Measurements from ENCODE around the gene HS3ST4. TPM values are rescaled to one million over a fixed set of nuclear protein-coding genes. Genes with fewer than 3 reads are reported as not detected.

Gene HS3ST4
- total RNA-seq, 1 donor from 2014 or later = not detected

DNA sequence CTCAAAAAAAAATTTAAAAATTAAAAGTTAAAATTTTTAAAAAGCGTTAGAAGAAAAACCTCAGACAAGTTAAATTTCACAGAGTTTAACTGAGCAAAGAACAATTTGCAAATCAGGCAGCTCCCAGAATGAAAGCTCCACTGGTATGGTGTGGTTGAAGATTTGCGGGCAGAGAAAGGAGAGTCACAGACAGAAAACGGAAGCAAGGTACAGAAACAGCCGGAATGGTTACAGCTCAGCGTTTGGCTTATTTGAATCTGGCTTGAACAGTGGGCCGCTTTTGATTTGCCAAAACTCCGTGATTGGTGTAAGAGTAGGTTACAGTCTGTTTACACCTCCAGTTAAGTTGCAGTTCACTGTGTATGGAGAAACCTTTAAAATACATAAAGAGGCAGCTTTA, 297.1 kb downstream of the HS3ST4 start:
- Histone ChIP-seq H3K36me3 (ENCODE audit: control insufficient read depth, insufficient read depth, low read length) (no peaks in the 10 kb centered on the region), H3K27me3 (ENCODE audit: control insufficient read depth, insufficient read depth, low read length) (no peaks in the 10 kb centered on the region), H3K4me3 (ENCODE audit: low read depth, low read length) (no peak overlapping the region)
- DNase-seq (ENCODE audit: low read depth) (no peak), FAIRE-seq (no peak)
- TF ChIP-seq, protein P1, sequence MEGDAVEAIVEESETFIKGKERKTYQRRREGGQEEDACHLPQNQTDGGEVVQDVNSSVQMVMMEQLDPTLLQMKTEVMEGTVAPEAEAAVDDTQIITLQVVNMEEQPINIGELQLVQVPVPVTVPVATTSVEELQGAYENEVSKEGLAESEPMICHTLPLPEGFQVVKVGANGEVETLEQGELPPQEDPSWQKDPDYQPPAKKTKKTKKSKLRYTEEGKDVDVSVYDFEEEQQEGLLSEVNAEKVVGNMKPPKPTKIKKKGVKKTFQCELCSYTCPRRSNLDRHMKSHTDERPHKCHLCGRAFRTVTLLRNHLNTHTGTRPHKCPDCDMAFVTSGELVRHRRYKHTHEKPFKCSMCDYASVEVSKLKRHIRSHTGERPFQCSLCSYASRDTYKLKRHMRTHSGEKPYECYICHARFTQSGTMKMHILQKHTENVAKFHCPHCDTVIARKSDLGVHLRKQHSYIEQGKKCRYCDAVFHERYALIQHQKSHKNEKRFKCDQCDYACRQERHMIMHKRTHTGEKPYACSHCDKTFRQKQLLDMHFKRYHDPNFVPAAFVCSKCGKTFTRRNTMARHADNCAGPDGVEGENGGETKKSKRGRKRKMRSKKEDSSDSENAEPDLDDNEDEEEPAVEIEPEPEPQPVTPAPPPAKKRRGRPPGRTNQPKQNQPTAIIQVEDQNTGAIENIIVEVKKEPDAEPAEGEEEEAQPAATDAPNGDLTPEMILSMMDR (IDR thresholded peaks at IDR 0.05; ENCODE audit: insufficient read depth, low read length, severe bottlenecking) = no peak

DNA sequence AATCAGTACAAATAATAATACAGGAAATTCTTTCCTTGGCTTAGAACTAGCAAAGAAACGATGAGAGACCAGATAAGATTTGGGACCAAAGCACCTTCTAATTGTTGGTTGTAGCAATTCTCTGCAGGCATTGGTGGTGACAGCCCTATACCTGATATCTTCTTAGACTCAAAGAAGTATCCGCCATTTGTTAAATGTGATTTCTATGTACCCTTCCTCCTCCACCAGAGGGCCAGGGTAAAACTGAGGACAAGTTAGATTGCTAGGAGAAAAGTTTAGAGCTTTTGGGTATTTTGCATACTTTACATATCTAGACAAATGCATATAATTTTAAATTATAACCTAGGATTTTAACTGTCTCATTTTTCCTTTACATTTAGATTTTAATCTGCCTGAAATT, 304.3 kb downstream of the HS3ST4 start:
- H3K36me3 ChIP-seq (ENCODE audit: control insufficient read depth, insufficient read depth, low read length) = no peaks in the 10 kb centered on the region
- TF ChIP-seq, protein P1 (IDR thresholded peaks at IDR 0.05; ENCODE audit: insufficient read depth, low read length, severe bottlenecking) = no peak
- no peak overlapping the region for H3K4me3 ChIP-seq (ENCODE audit: low read depth, low read length)
- H3K27me3 ChIP-seq (ENCODE audit: control insufficient read depth, insufficient read depth, low read length) = no peaks in the 10 kb centered on the region
- DNase-seq (ENCODE audit: low read depth) (no peak), FAIRE-seq (no peak)

DNA sequence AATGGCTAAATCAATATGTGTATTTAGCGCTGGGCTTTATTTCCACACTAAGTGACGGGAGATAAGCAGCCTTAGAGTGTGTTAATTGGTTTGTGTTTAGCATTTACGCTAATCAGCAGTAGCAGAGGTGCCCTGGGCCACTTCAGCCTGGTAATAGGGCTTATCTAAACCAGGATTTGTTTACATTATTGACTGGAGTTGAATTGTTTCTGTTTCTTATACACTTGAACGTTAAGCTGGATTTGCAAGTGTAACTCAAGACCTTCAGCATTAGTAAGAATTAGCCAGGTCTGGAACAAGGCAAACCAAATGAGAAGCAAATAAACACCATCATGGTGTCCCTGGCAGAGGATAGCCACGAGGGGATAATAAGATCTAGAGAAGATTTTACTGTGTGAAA, 313.6 kb downstream of the HS3ST4 start:
- H3K36me3 ChIP-seq (ENCODE audit: control insufficient read depth, insufficient read depth, low read length) = no peaks in the 10 kb centered on the region
- no peaks in the 10 kb centered on the region for H3K27me3 ChIP-seq (ENCODE audit: control insufficient read depth, insufficient read depth, low read length)
- no peak overlapping the region for H3K4me3 ChIP-seq (ENCODE audit: low read depth, low read length)
- TF ChIP-seq, protein P1 (IDR thresholded peaks at IDR 0.05; ENCODE audit: insufficient read depth, low read length, severe bottlenecking) = no peak
- FAIRE-seq (no peak), DNase-seq (ENCODE audit: low read depth) (no peak)

DNA sequence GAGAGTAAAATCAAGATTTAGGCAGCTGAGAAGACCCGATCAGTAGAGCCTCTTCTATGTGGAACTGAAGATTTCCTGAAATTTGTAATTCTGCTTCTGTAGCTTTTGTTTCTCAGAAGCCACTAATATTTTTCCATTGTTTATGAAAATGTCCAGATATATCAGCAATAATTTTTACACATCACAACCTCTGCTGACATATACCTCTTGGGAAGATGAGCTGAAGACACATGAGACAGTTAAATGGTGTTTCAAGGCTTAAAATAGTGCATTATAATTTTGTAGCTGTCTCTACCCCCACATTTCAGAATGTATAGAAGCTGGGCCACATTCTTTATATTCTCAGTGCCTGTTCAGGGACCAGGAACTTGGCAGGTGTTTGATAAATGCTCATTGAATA, 320.6 kb downstream of the HS3ST4 start:
- DNase-seq (ENCODE audit: low read depth) (no peak), FAIRE-seq (no peak)
- TF ChIP-seq, protein P1 (IDR thresholded peaks at IDR 0.05; ENCODE audit: insufficient read depth, low read length, severe bottlenecking) = no peak
- Histone ChIP-seq H3K27me3 (ENCODE audit: control insufficient read depth, insufficient read depth, low read length) (no peaks in the 10 kb centered on the region), H3K36me3 (ENCODE audit: control insufficient read depth, insufficient read depth, low read length) (no peaks in the 10 kb centered on the region), H3K4me3 (ENCODE audit: low read depth, low read length) (no peak overlapping the region)

DNA sequence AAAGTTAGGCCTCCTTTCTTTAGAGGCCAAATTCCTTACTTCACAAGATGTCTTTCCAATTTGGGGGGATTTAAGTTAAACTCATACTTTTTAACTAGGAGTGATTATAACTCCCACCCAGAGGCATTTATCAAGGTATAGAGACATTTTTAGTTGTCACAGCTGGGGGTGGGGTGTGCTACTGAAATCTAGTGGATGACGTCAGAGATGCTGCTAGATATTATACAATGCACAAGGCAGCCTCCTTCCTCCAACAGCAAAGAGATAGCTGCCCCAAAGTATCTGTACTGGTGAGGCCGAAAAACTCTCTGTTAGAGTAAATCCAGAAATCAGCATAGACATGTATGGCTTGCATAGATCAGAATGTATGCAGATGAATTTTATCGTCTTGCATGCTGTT, 324.0 kb downstream of the HS3ST4 start:
- Histone ChIP-seq H3K4me3 (ENCODE audit: low read depth, low read length) (no peak overlapping the region), H3K36me3 (ENCODE audit: control insufficient read depth, insufficient read depth, low read length) (no peaks in the 10 kb centered on the region), H3K27me3 (ENCODE audit: control insufficient read depth, insufficient read depth, low read length) (no peaks in the 10 kb centered on the region)
- TF ChIP-seq, protein P1 (IDR thresholded peaks at IDR 0.05; ENCODE audit: insufficient read depth, low read length, severe bottlenecking) = no peak
- no peak for DNase-seq (ENCODE audit: low read depth)
- no peak for FAIRE-seq

DNA sequence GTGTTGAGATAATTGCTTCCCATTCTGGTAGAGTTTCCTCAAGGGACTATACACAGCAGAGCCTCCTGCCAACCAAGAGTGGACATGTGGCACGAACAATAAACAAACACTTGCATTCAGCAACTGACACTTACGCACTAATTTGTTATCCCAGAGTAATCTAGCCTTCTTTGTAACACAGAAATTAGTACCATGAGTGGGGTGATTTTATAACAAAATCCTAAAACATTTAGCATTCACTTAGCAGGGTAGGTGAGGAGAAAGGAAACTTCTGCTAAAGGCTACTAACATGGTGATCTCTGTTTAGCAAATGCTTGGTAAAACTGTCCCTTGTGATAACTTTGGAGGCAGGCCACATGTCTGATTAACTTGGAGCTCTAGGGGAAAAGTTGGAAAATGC, 325.2 kb downstream of the HS3ST4 start:
- DNase-seq (ENCODE audit: low read depth) (no peak), FAIRE-seq (no peak)
- TF ChIP-seq, protein P1 (IDR thresholded peaks at IDR 0.05; ENCODE audit: insufficient read depth, low read length, severe bottlenecking) = no peak
- H3K36me3 ChIP-seq (ENCODE audit: control insufficient read depth, insufficient read depth, low read length) = no peaks in the 10 kb centered on the region
- no peaks in the 10 kb centered on the region for H3K27me3 ChIP-seq (ENCODE audit: control insufficient read depth, insufficient read depth, low read length)
- no peak overlapping the region for H3K4me3 ChIP-seq (ENCODE audit: low read depth, low read length)
